H1 (cell line): ENCODE measurements around the gene CTXN1. TPM values are rescaled to one million over a fixed set of nuclear protein-coding genes. Genes with fewer than 3 reads are reported as not detected.

Experiments used
- CTCF ChIA-PET: fragments of 300-600 bp; sonication (Branson Sonifier 250); formaldehyde crosslinking; loops from one replicate; lab custom pipeline; 2021; ENCODE audit not compliant: partially characterized antibody; lab: Charles Lee
- POLR2A ChIA-PET: fragments of 300-600 bp; sonication (Branson Sonifier 250); formaldehyde crosslinking; loops from one replicate; lab custom pipeline; 2021; ENCODE audit warnings: inconsistent platforms; ENCODE audit not compliant: partially characterized antibody; lab: Charles Lee
- DNase-seq, 2 experiments: peaks; one replicate each; pipeline versions ENCODE4 v3.0.0 to v3.0.0-alpha.2; 2010 to 2022; ENCODE audit warnings: low spot score in 2 of 2, low read depth in 1 of 2, mixed read lengths in 1 of 2
- FAIRE-seq: peaks from 2 replicates; lab custom pipeline; 2011; peaks lifted over from hg19 to GRCh38; lab: Jason Lieb, UNC
- H2AFZ ChIP-seq: 2 replicates; pipeline ENCODE4 v1.8.1; 2012; ENCODE audit warnings: low read length, inconsistent platforms
- H2AK5ac ChIP-seq: 2 replicates; pipeline ENCODE4 v1.6.1; 2013; ENCODE audit warnings: low read depth, low read length
- H2BK120ac ChIP-seq: replicated peaks from 2 replicates; pipeline ENCODE3; 2013; ENCODE audit warnings: low read depth, low read length, inconsistent platforms
- H2BK12ac ChIP-seq: 2 replicates; pipeline ENCODE4 v1.6.1; 2013; ENCODE audit warnings: low read depth, low read length
- H2BK15ac ChIP-seq: 2 replicates; pipeline ENCODE4 v1.6.1; 2013; ENCODE audit warnings: low read length
- H2BK20ac ChIP-seq: 2 replicates; pipeline ENCODE4 v1.6.1; 2013; ENCODE audit warnings: low read length
- H2BK5ac ChIP-seq: 2 replicates; pipeline ENCODE4 v1.6.1; 2013; ENCODE audit warnings: low read depth, low read length
- H3K14ac ChIP-seq: 2 replicates; pipeline ENCODE4 v1.6.1; 2013; ENCODE audit warnings: inconsistent platforms; ENCODE audit not compliant: insufficient read length
- H3K18ac ChIP-seq: 2 replicates; pipeline ENCODE4 v1.6.1; 2013; ENCODE audit warnings: low read length; ENCODE audit errors: extremely low read depth
- H3K23ac ChIP-seq: 2 replicates; pipeline ENCODE4 v1.6.1; 2013; ENCODE audit warnings: inconsistent platforms; ENCODE audit not compliant: insufficient read length
- H3K23me2 ChIP-seq: 2 replicates; pipeline ENCODE4 v1.6.1; 2013; ENCODE audit warnings: low read depth, low read length
- H3K27ac ChIP-seq: 2 replicates; pipeline ENCODE4 v1.6.1; 2011; ENCODE audit warnings: low read depth, low read length, inconsistent platforms
- H3K27me3 ChIP-seq, 4 experiments: replicated peaks in 1 of 4; 1 replicate in 1 of 4; 2 replicates in 3 of 4; pipeline versions ENCODE4 v1.6.1 to v1.8.1; 2011 to 2013; ENCODE audit warnings: low read length in 3 of 4, mild to moderate bottlenecking in 3 of 4, inconsistent platforms in 2 of 4, mixed read lengths in 2 of 4, moderate library complexity in 1 of 4; ENCODE audit not compliant: control insufficient read depth in 3 of 4, insufficient read depth in 3 of 4; ENCODE audit errors: extremely low read depth in 1 of 4
- H3K36me3 ChIP-seq, 4 experiments: 2 replicates each; pipeline versions ENCODE4 v1.6.1 to v1.8.1; 2011 to 2013; ENCODE audit warnings: mild to moderate bottlenecking in 4 of 4, low read length in 3 of 4, moderate library complexity in 2 of 4, control low read depth in 1 of 4, inconsistent platforms in 1 of 4; ENCODE audit not compliant: insufficient read depth in 4 of 4, control insufficient read depth in 2 of 4
- H3K4ac ChIP-seq: replicated peaks from 2 replicates; pipeline ENCODE3; 2013; ENCODE audit warnings: low read length, low read depth, mixed read lengths, inconsistent platforms; ENCODE audit not compliant: insufficient read length
- H3K4me1 ChIP-seq, 4 experiments: replicated peaks in 1 of 4; 1 replicate in 1 of 4; 2 replicates in 3 of 4; pipeline versions ENCODE4 v1.6.1 to v1.8.1; 2011 to 2013; ENCODE audit warnings: low read length in 3 of 4, inconsistent platforms in 2 of 4, mixed read lengths in 1 of 4; ENCODE audit not compliant: insufficient read depth in 4 of 4, control insufficient read depth in 3 of 4
- H3K4me2 ChIP-seq, 2 experiments: 2 replicates each; pipeline versions ENCODE4 v1.6.1 to v1.8.1; 2011 to 2013; ENCODE audit warnings: low read depth in 2 of 2, low read length in 2 of 2, control low read depth in 1 of 2, inconsistent platforms in 1 of 2, mild to moderate bottlenecking in 1 of 2; ENCODE audit not compliant: insufficient read depth in 1 of 2
- H3K4me3 ChIP-seq, 4 experiments: fragments of 200-600, 300-600 bp in 1 of 4; sonication (generic), shearing (Covaris generic), sonication (Bioruptor Twin) in 1 of 4; 2 replicates each; pipeline versions ENCODE4 v1.5.1 to v1.8.1; 2011 to 2016; ENCODE audit warnings: low read length in 4 of 4, low read depth in 3 of 4, control low read depth in 2 of 4, inconsistent platforms in 2 of 4, mild to moderate bottlenecking in 2 of 4, mixed read lengths in 1 of 4, moderate library complexity in 1 of 4; ENCODE audit not compliant: insufficient read depth in 2 of 4; ENCODE audit errors: extremely low read depth in 1 of 4
- H3K56ac ChIP-seq: replicated peaks from 2 replicates; pipeline ENCODE3; 2013; ENCODE audit warnings: low read depth, mild to moderate bottlenecking, mixed read lengths, low read length, inconsistent platforms; ENCODE audit not compliant: insufficient read length
- H3K79me1 ChIP-seq: 2 replicates; pipeline ENCODE4 v1.6.1; 2013; ENCODE audit warnings: low read depth, low read length, control low read depth
- H3K79me2 ChIP-seq, 2 experiments: 2 replicates each; pipeline versions ENCODE4 v1.6.1 to v1.8.1; 2012 to 2013; ENCODE audit warnings: low read length in 2 of 2, mild to moderate bottlenecking in 2 of 2, inconsistent platforms in 1 of 2; ENCODE audit not compliant: insufficient read depth in 2 of 2, control insufficient read depth in 1 of 2
- H3K9ac ChIP-seq, 4 experiments: replicated peaks in 1 of 4; 1 replicate in 1 of 4; 2 replicates in 3 of 4; pipeline versions ENCODE4 v1.6.1 to v1.8.1; 2011 to 2013; ENCODE audit warnings: low read depth in 3 of 4, low read length in 3 of 4, control low read depth in 2 of 4, mild to moderate bottlenecking in 2 of 4, moderate library complexity in 2 of 4, inconsistent platforms in 1 of 4; ENCODE audit errors: extremely low read depth in 1 of 4
- H3K9me3 ChIP-seq, 2 experiments: 2 replicates each; pipeline versions ENCODE4 v1.6.1 to v1.8.1; 2012 to 2013; ENCODE audit warnings: mild to moderate bottlenecking in 2 of 2, moderate library complexity in 2 of 2, control low read depth in 1 of 2, inconsistent platforms in 1 of 2, low read depth in 1 of 2, low read length in 1 of 2, mixed read lengths in 1 of 2; ENCODE audit not compliant: insufficient read depth in 2 of 2
- H4K20me1 ChIP-seq, 2 experiments: replicated peaks in 1 of 2; 2 replicates each; pipeline versions ENCODE3 to v1.8.1; 2011 to 2013; ENCODE audit warnings: inconsistent platforms in 2 of 2, low read length in 2 of 2, mild to moderate bottlenecking in 1 of 2; ENCODE audit not compliant: insufficient read depth in 2 of 2, control insufficient read depth in 1 of 2
- H4K5ac ChIP-seq: 2 replicates; pipeline ENCODE4 v1.6.1; 2013; ENCODE audit warnings: low read length, low read depth, mixed read lengths, inconsistent platforms; ENCODE audit not compliant: insufficient read length
- H4K8ac ChIP-seq: 2 replicates; pipeline ENCODE4 v1.8.0; 2013; ENCODE audit warnings: mild to moderate bottlenecking, moderate library complexity, low read length, inconsistent platforms; ENCODE audit not compliant: insufficient read depth; ENCODE audit errors: extremely low read depth
- H4K91ac ChIP-seq: replicated peaks from 2 replicates; pipeline ENCODE3; 2013; ENCODE audit warnings: low read length, mixed read lengths, inconsistent platforms; ENCODE audit not compliant: insufficient read length
- BACH1 ChIP-seq: IDR thresholded peaks from 2 replicates; pipeline ENCODE4 v1.6.1; 2012; ENCODE audit warnings: low read length, improper control_type of control experiment
- CTBP2 ChIP-seq: IDR thresholded peaks from 2 replicates; pipeline ENCODE4 v1.7.0; 2011; ENCODE audit warnings: borderline replicate concordance, mild to moderate bottlenecking, moderate library complexity, mixed read lengths, low read length; ENCODE audit not compliant: insufficient read depth, insufficient read length
- E2F6 ChIP-seq: IDR thresholded peaks from 2 replicates; pipeline ENCODE4 v1.6.1; 2012; ENCODE audit warnings: inconsistent platforms
- EP300 ChIP-seq, 2 experiments: IDR thresholded peaks; 1 replicate in 1 of 2; 2 replicates in 1 of 2; pipeline ENCODE4 v1.6.1; 2011 to 2012; ENCODE audit warnings: low read depth in 2 of 2, low read length in 2 of 2, mild to moderate bottlenecking in 2 of 2, borderline replicate concordance in 1 of 2, inconsistent platforms in 1 of 2, moderate library complexity in 1 of 2
- HDAC2 ChIP-seq, 2 experiments: fragments of 300-600 bp in 1 of 2; sonication (generic) in 1 of 2; IDR thresholded peaks; 2 replicates each; pipeline ENCODE4 v1.6.1; 2011 to 2012; ENCODE audit warnings: low read depth in 2 of 2, low read length in 2 of 2, mild to moderate bottlenecking in 2 of 2, moderate library complexity in 2 of 2, borderline replicate concordance in 1 of 2, inconsistent platforms in 1 of 2
- NANOG ChIP-seq: IDR thresholded peaks from 2 replicates; pipeline ENCODE4 v1.6.1; 2011; ENCODE audit warnings: low read length, low read depth, mild to moderate bottlenecking, inconsistent platforms; ENCODE audit not compliant: insufficient read depth, poor library complexity, severe bottlenecking
- RNF2 ChIP-seq: fragments of 200-900, 300-1000 bp; sonication (generic); IDR thresholded peaks from 2 replicates; pipeline ENCODE4 v1.7.1; 2016; ENCODE audit warnings: borderline replicate concordance, low read depth, mild to moderate bottlenecking, antibody characterized with exemption, low read length; ENCODE audit not compliant: poor library complexity, severe bottlenecking; ENCODE audit errors: missing control alignments
- SIX5 ChIP-seq: IDR thresholded peaks from 2 replicates; pipeline ENCODE4 v1.6.1; 2011; ENCODE audit warnings: mild to moderate bottlenecking, low read depth, low read length
- SP4 ChIP-seq: IDR thresholded peaks from 2 replicates; pipeline ENCODE4 v1.6.1; 2012; ENCODE audit warnings: low read length, inconsistent platforms
- TAF1 ChIP-seq: IDR thresholded peaks from 2 replicates; pipeline ENCODE4 v1.6.1; 2011; ENCODE audit warnings: mild to moderate bottlenecking, low read depth, low read length
- WGBS, 2 experiments: shearing (Covaris generic) in 1 of 2; methylation state at CpG; one replicate each; pipeline versions ENCODE4 v1.1.6 to v1.1.7; 2013 to 2015; ENCODE audit warnings: low lambda C conversion rate in 2 of 2, mixed read lengths in 2 of 2, inconsistent platforms in 1 of 2, low coverage in 1 of 2, missing lambda C conversion rate in 1 of 2; ENCODE audit not compliant: insufficient replicate concordance in 2 of 2, insufficient coverage in 1 of 2, insufficient read length in 1 of 2; ENCODE audit errors: extremely low coverage in 1 of 2, missing lambda C conversion rate in 1 of 2; 5-methylcytosine and 5-hydroxymethylcytosine counted together
- polyA plus RNA-seq, 7 experiments: library from polyadenylated mRNA; depleted of rRNA in 3 of 7; stranded (reverse) in 5 of 7; unstranded in 2 of 7; fragments of >200 nt in 5 of 7; fragments of 200-250 nt in 2 of 7; gene quantifications; 1 replicate in 5 of 7; 2 replicates in 1 of 7; 4 replicates in 1 of 7; pipeline versions ENCODE4 v1.2.1 to v1.2.3, GENCODE V29; 2011 to 2013; ENCODE audit warnings: missing spikeins in 2 of 7, mixed read lengths in 2 of 7
- total RNA-seq: library from RNA; stranded (reverse); fragmentation: NEBNext Ultra II Directional; extraction: Animal tissue kit (Norgen Biotek cat#: 25700); gene quantifications from 2 replicates; pipeline ENCODE4 v1.2.1, GENCODE V29; 2021

CTXN1 gene
- total and polyA plus RNA-seq, 2 of the 8 experiments (the other 6 are each of a cell fraction or from before 2014, with no cell fraction given): 16.4 to 58.0 TPM

GRCh38 chr19:7877249-7877836 is 48.6 kb downstream of the CTXN1 start:
- Histone ChIP-seq H2BK5ac (no peak overlapping the region), H4K91ac (no peak overlapping the region), H3K18ac (no peak overlapping the region), H4K5ac (no peak overlapping the region), H3K27ac (no peak overlapping the region), H3K79me1 (no peaks in the 10 kb centered on the region; the same call in 1 of the 2 replicates), H4K20me1 (peaks cover 2 to 3% of the 10 kb centered on the region in 2 experiments), H2BK12ac (no peak overlapping the region), H3K4me2 (no peak overlapping the region), H3K4ac (no peak overlapping the region), H2BK15ac (no peak overlapping the region), H4K8ac (no peak overlapping the region), H3K4me3 (no peak overlapping the region), H3K27me3 (peaks cover 0 to 7% (median 5%) of the 10 kb centered on the region in 4 experiments; a peak in 3 of 7 replicates), H2BK120ac (no peak overlapping the region), H3K79me2 (no peaks in the 10 kb centered on the region), H3K14ac (no peak overlapping the region), H3K56ac (peak overlapping the region; percentile 30), H2AFZ (no peak overlapping the region), H3K9ac (no peak overlapping the region), H3K23me2 (peaks cover 10% of the 10 kb centered on the region), H2BK20ac (no peak overlapping the region), H3K9me3 (no peaks in the 10 kb centered on the region), H3K36me3 (no peaks in the 10 kb centered on the region), H2AK5ac (no peak overlapping the region), H3K23ac (no peak overlapping the region), H3K4me1 (peaks cover 0 to 9% (median 5%) of the 10 kb centered on the region in 4 experiments; a peak in 5 of 7 replicates)
- DNase-seq: no peak
- no peak for FAIRE-seq
- 92% methylated on average over 6 of the region's 6 CpGs; no CpG with 5 or more reads in 1 of the 2 experiments for WGBS, 2 experiments
- POLR2A ChIA-PET: interaction anchor here (1.0 to 2.5 kb wide), 4 partner anchors 9 to 67 kb away, joined by 3 to 7 read pairs (median 5); partner anchors contain the start of genes LRRC8E, MAP2K7 and TIMM44
- CTCF ChIA-PET: interaction anchor here (0.5 to 3.5 kb wide), 6 partner anchors 20 to 387 kb away, joined by 3 to 17 read pairs (median 4); no protein-coding TSS in a partner anchor
- no peak for TF ChIP-seq E2F6
- no peak for TF ChIP-seq EP300 (IDR thresholded peaks at IDR 0.05; ENCODE audit: borderline replicate concordance in 1 of 2, low read depth in 2 of 2, low read length in 2 of 2)
- no peak for TF ChIP-seq RNF2
- no peak for TF ChIP-seq SIX5
- TF ChIP-seq TAF1: no peak
- no peak for TF ChIP-seq HDAC2 (IDR thresholded peaks at IDR 0.05; ENCODE audit: borderline replicate concordance in 1 of 2, low read depth in 2 of 2, low read length in 2 of 2)
- TF ChIP-seq BACH1: no peak
- no peak for TF ChIP-seq SP4
- TF ChIP-seq CTBP2: no peak
- no peak for TF ChIP-seq NANOG
